PC-9 (cell line): Measurements from ENCODE around the gene CTNND1. TPM values are rescaled to one million over a fixed set of nuclear protein-coding genes. Genes with fewer than 3 reads are reported as not detected.

Experiments used
- BruUV-seq: library from RNA; stranded (reverse); fragments of 400-500 nt; replicated peaks from 2 replicates; lab custom pipeline; 2021; lab: Mats Ljungman, UMichigan
- CTCF ChIA-PET: fragments of 300-600 bp; sonication (Branson Sonifier 250); formaldehyde crosslinking; loops from one replicate; lab custom pipeline; 2022; ENCODE audit warnings: antibody characterized with exemption; lab: Charles Lee
- POLR2A ChIA-PET: fragments of 300-600 bp; sonication (Branson Sonifier 250); formaldehyde crosslinking; loops from one replicate; lab custom pipeline; 2022; ENCODE audit warnings: antibody characterized with exemption; ENCODE audit not compliant: unreplicated experiment; lab: Charles Lee
- DNase-seq, 2 experiments: peaks; one replicate each; pipeline versions ENCODE4 v3.0.0 to v3.0.0-alpha.2; 2015 to 2022; ENCODE audit warnings: mixed read lengths in 1 of 2
- H2AFZ ChIP-seq: fragments of 200-600 bp; sonication (generic); 2 replicates; pipeline ENCODE4 v1.8.1; 2017; ENCODE audit warnings: antibody characterized with exemption
- H3F3A ChIP-seq: fragments of 200-600 bp; sonication (generic); 2 replicates; pipeline ENCODE4 v1.8.1; 2017; ENCODE audit warnings: antibody characterized with exemption, mild to moderate bottlenecking, low read depth; ENCODE audit not compliant: insufficient read depth
- H3K27ac ChIP-seq: fragments of 200-600 bp; sonication (generic); 2 replicates; pipeline ENCODE4 v1.6.1; 2016; ENCODE audit warnings: mixed run types
- H3K27me3 ChIP-seq: fragments of 200-600 bp; sonication (generic); 2 replicates; pipeline ENCODE4 v1.6.1; 2016; ENCODE audit warnings: low read depth, mixed run types; ENCODE audit not compliant: insufficient read depth
- H3K36me3 ChIP-seq: fragments of 200-600 bp; sonication (generic); 2 replicates; pipeline ENCODE4 v1.6.1; 2016; ENCODE audit warnings: low read depth, mixed run types
- H3K4me1 ChIP-seq: fragments of 200-600 bp; sonication (generic); replicated peaks from 2 replicates; pipeline ENCODE4 v1.6.1; 2016; ENCODE audit warnings: mixed run types; ENCODE audit not compliant: insufficient read depth
- H3K4me2 ChIP-seq: fragments of 200-600 bp; sonication (generic); 2 replicates; pipeline ENCODE4 v1.6.1; 2017; ENCODE audit warnings: mixed run types
- H3K4me3 ChIP-seq: fragments of 200-600 bp; sonication (generic); 2 replicates; pipeline ENCODE4 v1.6.1; 2016; ENCODE audit warnings: mixed run types
- H3K79me2 ChIP-seq: fragments of 200-600 bp; sonication (generic); 2 replicates; pipeline ENCODE4 v1.6.1; 2017; ENCODE audit warnings: low read depth, mixed run types
- H3K9me2 ChIP-seq: fragments of 200-600 bp; sonication (generic); 2 replicates; pipeline ENCODE4 v1.8.1; 2017; ENCODE audit warnings: mild to moderate bottlenecking; ENCODE audit not compliant: insufficient read depth
- H3K9me3 ChIP-seq: fragments of 200-600 bp; sonication (generic); 2 replicates; pipeline ENCODE4 v1.8.1; 2016; ENCODE audit warnings: low read depth; ENCODE audit not compliant: insufficient read depth
- H4K20me1 ChIP-seq: fragments of 200-600 bp; sonication (generic); 2 replicates; pipeline ENCODE4 v1.8.1; 2017; ENCODE audit not compliant: insufficient read depth
- CTCF ChIP-seq: fragments of 200-600 bp; sonication (generic); conservative IDR thresholded peaks from 2 replicates; pipeline ENCODE4 v1.6.1; 2017; ENCODE audit warnings: mixed run types, antibody characterized with exemption, mild to moderate bottlenecking, moderate library complexity
- EZH2 ChIP-seq: fragments of 200-600 bp; sonication (generic); IDR thresholded peaks from 2 replicates; pipeline ENCODE4 v1.8.0; 2017; ENCODE audit warnings: antibody characterized with exemption, low read depth
- intact Hi-C: fragments of 100-400 bp; cut with micrococcal nuclease; formaldehyde crosslinking; loops from one replicate; pipeline ENCODE4 v1.10.0; 2022; ENCODE audit not compliant: unreplicated experiment
- total RNA-seq: library from RNA; stranded (reverse); gene quantifications from 2 replicates; pipeline ENCODE4 v1.2.3, GENCODE V29; 2021

CTNND1 gene
- total RNA-seq, 1 experiment from 2014 or later, result 340 TPM

GRCh38 chr11:57815476-57815875 lies 53.9 kb downstream of the CTNND1 start:
- POLR2A ChIA-PET, result no interaction called here
- H3K9me3 ChIP-seq, result no peaks in the 10 kb centered on the region
- H3K9me2 ChIP-seq, result no peaks in the 10 kb centered on the region
- H3K4me2 ChIP-seq, result no peak overlapping the region
- H3K79me2 ChIP-seq, result no peaks in the 10 kb centered on the region
- CTCF ChIA-PET, result no interaction called here
- BruUV-seq, result no TSS peak
- peaks cover 44% of the 10 kb centered on the region for H3F3A ChIP-seq
- H3K36me3 ChIP-seq, result peaks cover 59% of the 10 kb centered on the region
- H3K4me1 ChIP-seq, result no peaks in the 10 kb centered on the region
- H3K27me3 ChIP-seq, result no peaks in the 10 kb centered on the region
- intact Hi-C loops, result loop anchor here (5.0 kb wide), 1 partner anchor 133 kb away; no protein-coding TSS in a partner anchor
- H2AFZ ChIP-seq, result no peak overlapping the region
- no peak for TF ChIP-seq CTCF
- H3K27ac ChIP-seq, result no peak overlapping the region
- no peak for DNase-seq
- H4K20me1 ChIP-seq, result no peaks in the 10 kb centered on the region
- no peak overlapping the region for H3K4me3 ChIP-seq

- CTCF ChIA-PET, result no interaction called here
- Histone ChIP-seq H3K9me2 (no peaks in the 10 kb centered on the region), H3K27ac (no peak overlapping the region), H3F3A (peaks cover 47% of the 10 kb centered on the region), H3K4me3 (no peak overlapping the region), H2AFZ (no peak overlapping the region), H3K9me3 (no peaks in the 10 kb centered on the region), H3K27me3 (no peaks in the 10 kb centered on the region), H3K36me3 (peaks cover 61% of the 10 kb centered on the region), H3K79me2 (no peaks in the 10 kb centered on the region), H3K4me1 (no peaks in the 10 kb centered on the region), H3K4me2 (no peak overlapping the region), H4K20me1 (no peaks in the 10 kb centered on the region)
- no TSS peak for BruUV-seq
- TF ChIP-seq CTCF (no peak), EZH2 (no peak)
- intact Hi-C loops, result loop anchor here (5.0 kb wide), 1 partner anchor 134 kb away; no protein-coding TSS in a partner anchor
- POLR2A ChIA-PET, result no interaction called here
- DNase-seq, result no peak
Observed at GRCh38 chr11:57815877-57816276, 54.3 kb downstream of the CTNND1 start.

GRCh38 chr11:57818812-57819211 lies 57.2 kb downstream of the CTNND1 start:
- H3K9me2 ChIP-seq, result no peaks in the 10 kb centered on the region
- H3K36me3 ChIP-seq, result peaks cover 35% of the 10 kb centered on the region
- intact Hi-C loops, result loop anchor here (5.0 kb wide), 1 partner anchor 137 kb away; no protein-coding TSS in a partner anchor
- H3K4me1 ChIP-seq, result no peaks in the 10 kb centered on the region
- H2AFZ ChIP-seq, result no peak overlapping the region
- ChIA-PET POLR2A (no interaction called here), CTCF (interaction anchor here (0.6 kb wide), 1 partner anchor 327 kb away, joined by 8 read pairs; no protein-coding TSS in a partner anchor)
- DNase-seq, result no peak
- no peak overlapping the region for H3K4me2 ChIP-seq
- H3K27me3 ChIP-seq, result no peaks in the 10 kb centered on the region
- H3K9me3 ChIP-seq, result no peaks in the 10 kb centered on the region
- no TSS peak for BruUV-seq
- TF ChIP-seq CTCF (no peak), EZH2 (no peak)
- no peak overlapping the region for H3K4me3 ChIP-seq
- H3K79me2 ChIP-seq, result no peaks in the 10 kb centered on the region
- no peak overlapping the region for H3K27ac ChIP-seq
- no peaks in the 10 kb centered on the region for H4K20me1 ChIP-seq
- peaks cover 66% of the 10 kb centered on the region for H3F3A ChIP-seq
